Stimulated activated CD4-positive, alpha-beta T cell treated with anti-CD3 and anti-CD28 coated beads, Interleukin-2, amount 100 ng/mL, for 4 hours (primary cell): Measurements from ENCODE around the gene SNN.

Experiments used
- DNase-seq: peaks from one replicate; pipeline ENCODE4 v3.0.0-alpha.2; 2020; ENCODE audit warnings: low read depth

Gene SNN

GRCh38 chr16:11667221-11667823, 933 bp upstream of the SNN start:
- no peak for DNase-seq

GRCh38 chr16:11668623-11669379, 546 bp downstream of the SNN start:
- DNase-seq: no peak

- DNase-seq: no peak
These were observed 1.3 kb downstream of the SNN start for GRCh38 chr16:11669380-11670146.

GRCh38 chr16:11670171-11671131, 2.2 kb downstream of the SNN start:
- DNase-seq: no peak

- no peak for DNase-seq
These were observed 3.0 kb downstream of the SNN start for GRCh38 chr16:11671271-11671670.

GRCh38 chr16:11671676-11672075, 3.4 kb downstream of the SNN start:
- DNase-seq: no peak

GRCh38 chr16:11672206-11673090, 4.2 kb downstream of the SNN start:
- DNase-seq: no peak

- no peak for DNase-seq
These were observed 5.1 kb downstream of the SNN start for GRCh38 chr16:11673091-11674000.

- DNase-seq: no peak
These were observed 6.0 kb downstream of the SNN start for GRCh38 chr16:11674001-11674817.

GRCh38 chr16:11674818-11675560, 6.7 kb downstream of the SNN start:
- DNase-seq: no peak

GRCh38 chr16:11675561-11676511, 7.6 kb downstream of the SNN start:
- peak; percentile 52 for DNase-seq

GRCh38 chr16:11676799-11677198, 8.5 kb downstream of the SNN start:
- DNase-seq: no peak

- DNase-seq: no peak
These were observed 9.2 kb downstream of the SNN start for GRCh38 chr16:11677451-11677951.

GRCh38 chr16:11677959-11678881, 10.0 kb downstream of the SNN start:
- DNase-seq: no peak

- no peak for DNase-seq
These were observed 11.0 kb downstream of the SNN start for GRCh38 chr16:11679250-11679649.
